Measurements from ENCODE around the gene MGAT4D.

DNA sequence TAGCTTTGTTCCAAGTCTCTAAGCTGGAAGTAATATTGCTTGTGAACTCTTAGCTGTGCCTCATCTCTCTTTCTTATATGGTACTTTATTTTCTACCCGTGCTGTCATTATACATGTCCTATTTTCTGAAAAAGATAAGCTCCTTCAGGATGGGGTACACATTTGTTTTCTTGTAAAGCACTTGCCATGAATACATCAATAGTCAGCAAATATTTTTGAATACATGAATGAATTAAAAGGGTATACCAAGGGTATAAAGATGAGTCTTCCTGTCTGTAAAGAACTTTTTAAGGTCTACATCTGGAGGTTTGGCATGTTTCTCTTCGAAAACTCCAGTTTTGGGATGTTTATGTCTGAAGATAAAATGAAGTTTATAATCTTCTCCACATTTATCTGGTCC is 98.0 kb downstream of the MGAT4D start:
- TF ChIP-seq, protein P1, sequence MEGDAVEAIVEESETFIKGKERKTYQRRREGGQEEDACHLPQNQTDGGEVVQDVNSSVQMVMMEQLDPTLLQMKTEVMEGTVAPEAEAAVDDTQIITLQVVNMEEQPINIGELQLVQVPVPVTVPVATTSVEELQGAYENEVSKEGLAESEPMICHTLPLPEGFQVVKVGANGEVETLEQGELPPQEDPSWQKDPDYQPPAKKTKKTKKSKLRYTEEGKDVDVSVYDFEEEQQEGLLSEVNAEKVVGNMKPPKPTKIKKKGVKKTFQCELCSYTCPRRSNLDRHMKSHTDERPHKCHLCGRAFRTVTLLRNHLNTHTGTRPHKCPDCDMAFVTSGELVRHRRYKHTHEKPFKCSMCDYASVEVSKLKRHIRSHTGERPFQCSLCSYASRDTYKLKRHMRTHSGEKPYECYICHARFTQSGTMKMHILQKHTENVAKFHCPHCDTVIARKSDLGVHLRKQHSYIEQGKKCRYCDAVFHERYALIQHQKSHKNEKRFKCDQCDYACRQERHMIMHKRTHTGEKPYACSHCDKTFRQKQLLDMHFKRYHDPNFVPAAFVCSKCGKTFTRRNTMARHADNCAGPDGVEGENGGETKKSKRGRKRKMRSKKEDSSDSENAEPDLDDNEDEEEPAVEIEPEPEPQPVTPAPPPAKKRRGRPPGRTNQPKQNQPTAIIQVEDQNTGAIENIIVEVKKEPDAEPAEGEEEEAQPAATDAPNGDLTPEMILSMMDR (IDR thresholded peaks at IDR 0.05) = no peak
- no peak for TF ChIP-seq POLR2A (IDR thresholded peaks at IDR 0.05)
